Muscle layer of colon (tissue), 2 donors: ENCODE measurements around the gene LSS.

ENCODE experiments used
- H3K27ac ChIP-seq: one replicate; pipeline ENCODE4 v1.7.0; 2013; ENCODE audit warnings: low read depth, mild to moderate bottlenecking, low read length, moderate library complexity
- H3K27me3 ChIP-seq, 2 donors: one replicate each; pipeline ENCODE4 v1.7.0; 2013; ENCODE audit warnings: low read length in 2 of 2, mild to moderate bottlenecking in 2 of 2; ENCODE audit not compliant: insufficient read depth in 2 of 2, control insufficient read depth in 1 of 2
- H3K36me3 ChIP-seq: one replicate; pipeline ENCODE4 v1.7.0; 2013; ENCODE audit warnings: mild to moderate bottlenecking, low read length; ENCODE audit not compliant: insufficient read depth
- H3K4me1 ChIP-seq: one replicate; pipeline ENCODE4 v1.7.0; 2013; ENCODE audit warnings: mild to moderate bottlenecking, low read length; ENCODE audit not compliant: insufficient read depth
- H3K4me3 ChIP-seq, 2 donors: one replicate each; pipeline ENCODE4 v1.7.0; 2013; ENCODE audit warnings: low read length in 2 of 2, low read depth in 1 of 2, mild to moderate bottlenecking in 1 of 2, moderate library complexity in 1 of 2
- H3K9ac ChIP-seq: one replicate; pipeline ENCODE4 v1.7.0; 2013; ENCODE audit warnings: low read length
- H3K9me3 ChIP-seq: one replicate; pipeline ENCODE4 v1.7.0; 2013; ENCODE audit warnings: mild to moderate bottlenecking, low read length
- donor health status: abdominal sarcoma.
- donor health status: Adenocarcinoma of cecum.

LSS gene

GRCh38 chr21:46155514-46156377, 72.8 kb downstream of the LSS start, which contains the start of gene FTCD:
Gene FTCD (minus strand): TSS chr21:46155579. CDS start chr21:46155523, 56 bp downstream.
- H3K27ac ChIP-seq: no peak within 1 kb of the TSS
- peaks cover 9% of the 10 kb centered on the region for H3K4me1 ChIP-seq
- no peaks in the 10 kb centered on the region for H3K36me3 ChIP-seq
- no peak within 1 kb of the TSS for H3K9ac ChIP-seq
- no peak within 1 kb of the TSS for H3K4me3 ChIP-seq
- no peaks in the 10 kb centered on the region for H3K9me3 ChIP-seq
- H3K27me3 ChIP-seq: peaks cover 0 to 7% of the 10 kb centered on the region in 2 donors

GRCh38 chr21:46154955-46155513, 73.5 kb downstream of the LSS start:
- H3K4me1 ChIP-seq: peaks cover 9% of the 10 kb centered on the region
- no peaks in the 10 kb centered on the region for H3K9me3 ChIP-seq
- H3K36me3 ChIP-seq: no peaks in the 10 kb centered on the region
- H3K27ac ChIP-seq: no peak overlapping the region
- no peak overlapping the region for H3K4me3 ChIP-seq
- H3K27me3 ChIP-seq: peaks cover 0 to 7% of the 10 kb centered on the region in 2 donors
- no peak overlapping the region for H3K9ac ChIP-seq

- peaks cover 0 to 7% of the 10 kb centered on the region in 2 donors for H3K27me3 ChIP-seq
- no peak overlapping the region for H3K27ac ChIP-seq
- H3K9ac ChIP-seq: no peak overlapping the region
- H3K4me3 ChIP-seq: no peak overlapping the region
- H3K4me1 ChIP-seq: peaks cover 9% of the 10 kb centered on the region
- no peaks in the 10 kb centered on the region for H3K36me3 ChIP-seq
- H3K9me3 ChIP-seq: no peaks in the 10 kb centered on the region
These were observed 74.2 kb downstream of the LSS start for GRCh38 chr21:46154155-46154954.

- peaks cover 9% of the 10 kb centered on the region for H3K4me1 ChIP-seq
- no peaks in the 10 kb centered on the region for H3K9me3 ChIP-seq
- H3K27me3 ChIP-seq: peaks cover 0 to 7% of the 10 kb centered on the region in 2 donors
- H3K27ac ChIP-seq: no peak overlapping the region
- H3K4me3 ChIP-seq: peak overlapping the region; percentile 27 to 32
- H3K36me3 ChIP-seq: no peaks in the 10 kb centered on the region
- H3K9ac ChIP-seq: no peak overlapping the region
These were observed 75.1 kb downstream of the LSS start for GRCh38 chr21:46153247-46154154.

- Histone ChIP-seq H3K9me3 (no peaks in the 10 kb centered on the region), H3K36me3 (no peaks in the 10 kb centered on the region), H3K4me1 (peaks cover 9% of the 10 kb centered on the region), H3K27ac (no peak overlapping the region), H3K9ac (no peak overlapping the region), H3K4me3 (peak overlapping the region; percentile 27 to 32), H3K27me3 (peaks cover 0 to 7% of the 10 kb centered on the region in 2 donors)
These were observed 75.7 kb downstream of the LSS start for GRCh38 chr21:46152927-46153246.

GRCh38 chr21:46151989-46152926, 76.3 kb downstream of the LSS start:
- H3K27me3 ChIP-seq: peaks cover 0 to 7% of the 10 kb centered on the region in 2 donors
- H3K9ac ChIP-seq: no peak overlapping the region
- peaks cover 9% of the 10 kb centered on the region for H3K4me1 ChIP-seq
- H3K36me3 ChIP-seq: no peaks in the 10 kb centered on the region
- H3K4me3 ChIP-seq: no peak overlapping the region
- no peaks in the 10 kb centered on the region for H3K9me3 ChIP-seq
- H3K27ac ChIP-seq: no peak overlapping the region

- Histone ChIP-seq H3K4me3 (no peak overlapping the region), H3K9me3 (no peaks in the 10 kb centered on the region), H3K36me3 (no peaks in the 10 kb centered on the region), H3K27ac (no peak overlapping the region), H3K4me1 (peaks cover 9% of the 10 kb centered on the region), H3K27me3 (peaks cover 0 to 7% of the 10 kb centered on the region in 2 donors), H3K9ac (no peak overlapping the region)
These were observed 77.1 kb downstream of the LSS start for GRCh38 chr21:46151261-46151988.

- Histone ChIP-seq H3K4me1 (peaks cover 9% of the 10 kb centered on the region), H3K4me3 (no peak overlapping the region), H3K9me3 (no peaks in the 10 kb centered on the region), H3K36me3 (no peaks in the 10 kb centered on the region), H3K27ac (no peak overlapping the region), H3K27me3 (peaks cover 0 to 7% of the 10 kb centered on the region in 2 donors), H3K9ac (no peak overlapping the region)
These were observed 78.0 kb downstream of the LSS start for GRCh38 chr21:46150491-46151121.

GRCh38 chr21:46150073-46150472, 78.5 kb downstream of the LSS start:
- Histone ChIP-seq H3K4me3 (no peak overlapping the region), H3K9ac (no peak overlapping the region), H3K4me1 (peaks cover 9% of the 10 kb centered on the region), H3K27me3 (peaks cover 0 to 7% of the 10 kb centered on the region in 2 donors), H3K27ac (no peak overlapping the region), H3K36me3 (no peaks in the 10 kb centered on the region), H3K9me3 (no peaks in the 10 kb centered on the region)
